K562 (cell line): ENCODE data around the gene HOXC12. TPM values are rescaled to one million over a fixed set of nuclear protein-coding genes. Genes with fewer than 3 reads are reported as not detected.
A peak's percentile ranks its signal among the peaks of the same experiment; 100 is the strongest.

Source experiments
- BRF2 ChIP-seq: IDR thresholded peaks from 3 replicates; pipeline ENCODE4 v1.6.1; 2011; ENCODE audit warnings: borderline replicate concordance, mild to moderate bottlenecking; ENCODE audit not compliant: insufficient read length, insufficient read depth
- CBFA2T3 ChIP-seq: fragments of 450-650 bp; IDR thresholded peaks from 2 replicates; pipeline ENCODE4 v1.6.1; 2017
- CEBPB ChIP-seq: fragments of 450-650 bp; IDR thresholded peaks from 2 replicates; pipeline ENCODE4 v1.6.1; 2016; ENCODE audit warnings: missing genetic modification characterization, missing compliant biosample characterization
- CTBP1 ChIP-seq: fragments of 450-650 bp; IDR thresholded peaks from 2 replicates; pipeline ENCODE4 v1.6.1; 2016; ENCODE audit warnings: borderline replicate concordance
- DPF2 ChIP-seq: fragments of 450-650 bp; IDR thresholded peaks from 2 replicates; pipeline ENCODE4 v1.6.1; 2016
- FIP1L1 ChIP-seq: fragments of 200-400 bp; formaldehyde crosslinking; IDR thresholded peaks from 2 replicates; pipeline ENCODE4 v1.6.1; 2018; ENCODE audit warnings: mild to moderate bottlenecking, low read depth, low read length; ENCODE audit not compliant: poor library complexity, severe bottlenecking
- KLF16 ChIP-seq: IDR thresholded peaks from 2 replicates; pipeline ENCODE4 v1.6.1; 2016; ENCODE audit warnings: antibody characterized with exemption
- MAZ ChIP-seq, 2 experiments: fragments of 450-650 bp in 1 of 2; sonication (generic) in 1 of 2; formaldehyde crosslinking; IDR thresholded peaks in 1 of 2; conservative IDR thresholded peaks in 1 of 2; 2 replicates each; pipeline versions ENCODE4 v1.4.0 to v1.5.0; 2020; ENCODE audit warnings: mild to moderate bottlenecking in 1 of 2, missing genetic modification reagents in 1 of 2
- NCOA6 ChIP-seq: fragments of 450-650 bp; IDR thresholded peaks from 2 replicates; pipeline ENCODE4 v1.6.1; 2017; ENCODE audit warnings: mild to moderate bottlenecking
- POLR2B ChIP-seq: fragments of 450-650 bp; IDR thresholded peaks from 2 replicates; pipeline ENCODE4 v1.6.1; 2018; ENCODE audit warnings: low read depth; ENCODE audit not compliant: partially characterized antibody
- REST ChIP-seq, 2 experiments: fragments of 450-650 bp; formaldehyde crosslinking in 1 of 2; IDR thresholded peaks; 2 replicates each; pipeline versions ENCODE4 v1.4.0 to v1.6.1; 2014 to 2020; ENCODE audit warnings: mild to moderate bottlenecking in 2 of 2, borderline replicate concordance in 1 of 2, low read depth in 1 of 2
- SMAD4 ChIP-seq: fragments of 250-450 bp; sonication (Bioruptor Pico); conservative IDR thresholded peaks from 2 replicates; pipeline ENCODE4 v1.8.0; 2021; ENCODE audit warnings: inconsistent platforms, mild to moderate bottlenecking, moderate library complexity
- SMARCE1 ChIP-seq: fragments of 450-650 bp; IDR thresholded peaks from 2 replicates; pipeline ENCODE4 v1.7.1; 2016; ENCODE audit warnings: mild to moderate bottlenecking
- TCF3 ChIP-seq: sonication (generic); formaldehyde crosslinking; IDR thresholded peaks from 2 replicates; pipeline ENCODE4 v1.4.0; 2020; ENCODE audit warnings: mild to moderate bottlenecking, missing genetic modification reagents
- TEAD4 ChIP-seq, 2 experiments: sonication (generic) in 1 of 2; formaldehyde crosslinking in 1 of 2; IDR thresholded peaks; 2 replicates each; pipeline versions ENCODE4 v1.6.1 to v1.8.0; 2012 to 2022; ENCODE audit warnings: borderline replicate concordance in 1 of 2, inconsistent platforms in 1 of 2, low read length in 1 of 2, mild to moderate bottlenecking in 1 of 2, missing genetic modification reagents in 1 of 2
- ZNF324 ChIP-seq: fragments of 250-450 bp; sonication (Bioruptor Pico); IDR thresholded peaks from 2 replicates; pipeline ENCODE4 v1.4.0; 2020; ENCODE audit warnings: mild to moderate bottlenecking
- ZNF766 ChIP-seq: fragments of 200-800 bp; sonication (Bioruptor generic); conservative IDR thresholded peaks from 2 replicates; pipeline ENCODE4 v1.6.1; 2016; ENCODE audit warnings: missing genetic modification characterization, missing compliant biosample characterization
- polyA plus RNA-seq, 8 experiments: library from polyadenylated mRNA; depleted of rRNA in 4 of 8; stranded (reverse) in 5 of 8; unstranded in 3 of 8; fragments of >200 nt; fragmentation: Nextera tagmentation in 2 of 8; fragmentation: Illumina TruSeq in 1 of 8; extraction: Ambion mirVana in 2 of 8; extraction: Trizol in 1 of 8; gene quantifications; 2 replicates each; pipeline versions ENCODE4 v1.2.1 to v1.2.3, GENCODE V29; 2011 to 2014; ENCODE audit warnings: inconsistent platforms in 1 of 8, missing spikeins in 1 of 8
- total RNA-seq, 7 experiments: library from RNA; depleted of rRNA in 6 of 7; stranded (reverse); fragments of >200 nt in 6 of 7; fragmentation: Illumina TruSeq in 2 of 7; extraction: Trizol in 2 of 7; gene quantifications; 2 replicates each; pipeline versions ENCODE4 v1.2.1 to v1.2.3, GENCODE V29; 2011 to 2021; ENCODE audit warnings: low replicate concordance in 1 of 7

Gene HOXC12
- total and polyA plus RNA-seq, 9 of the 15 experiments (the other 6 are each of a cell fraction or from before 2014, with no cell fraction given) = 0.04 to 0.36 (median 0.11) TPM; not detected in 1

- TF ChIP-seq REST (IDR thresholded peaks at IDR 0.05; ENCODE audit: borderline replicate concordance) = peak; percentile 30; the same call in 1 of the 2 replicates
- no peak for TF ChIP-seq REST (CRISPR knock-in tag; IDR thresholded peaks at IDR 0.05; ENCODE audit: low read depth)
- TF ChIP-seq ZNF766 (CRISPR knock-in tag) = peak; percentile 59; the same call in 1 of the 2 replicates
- no peak for TF ChIP-seq BRF2
- TF ChIP-seq SMARCE1 = peak; percentile 62; the same call in 1 of the 2 replicates
- no peak for TF ChIP-seq NCOA6
- peak; percentile 78 for TF ChIP-seq TEAD4 (IDR thresholded peaks at IDR 0.05; ENCODE audit: low read length)
- no peak for TF ChIP-seq TEAD4 (CRISPR knock-in tag; IDR thresholded peaks at IDR 0.05; ENCODE audit: borderline replicate concordance)
- TF ChIP-seq MAZ (CRISPR knock-in tag; conservative IDR thresholded peaks at IDR 0.05 in 1 of 2, IDR thresholded peaks at IDR 0.05 in 1 of 2) = peak in 1 of 2 experiments; percentile 45; a peak in 1 of 4 replicates
- no peak for TF ChIP-seq POLR2B
- TF ChIP-seq SMAD4 (CRISPR knock-in tag) = peak; percentile 68
- TF ChIP-seq DPF2 = peak; percentile 84
- TF ChIP-seq CEBPB = no peak
- TF ChIP-seq KLF16 = peak; percentile 70
- 0 out of 2 replicates have a peak, but pooled peaks have one; percentile 21 for TF ChIP-seq ZNF324 (CRISPR knock-in tag)
- TF ChIP-seq CBFA2T3 = peak; percentile 70
- no peak for TF ChIP-seq FIP1L1
- peak; percentile 81 for TF ChIP-seq CTBP1
- peak; percentile 78 for TF ChIP-seq TCF3
These were observed 5.8 kb upstream of the HOXC12 start (continued) for GRCh38 chr12:53948650-53949593.
